ENCODE results near the gene SAA2. TPM values are rescaled to one million over a fixed set of nuclear protein-coding genes. Genes with fewer than 3 reads are reported as not detected.

SAA2 gene
- total and polyA plus RNA-seq, 10 of the 15 experiments (the other 5 are each of a cell fraction or from before 2014, with no cell fraction given) = 0.18 to 4.1 (median 0.28) TPM; not detected in 2

GRCh38 chr11:18288911-18289310 lies 40.4 kb upstream of the SAA2 start:
- ATAC-seq = no peak
- H3K4me1 ChIP-seq (ENCODE audit: control insufficient read depth, insufficient read depth, low read length) = no peaks in the 10 kb centered on the region
- FAIRE-seq = no peak
- H2AFZ ChIP-seq (ENCODE audit: control insufficient read depth, low read depth, low read length) = no peak overlapping the region
- no peak overlapping the region for H3K27ac ChIP-seq (ENCODE audit: control insufficient read depth, insufficient read depth)
- 100% methylated on average over 4 of the region's 4 CpGs for WGBS (ENCODE audit: insufficient coverage, insufficient replicate concordance, low lambda C conversion rate, missing lambda C conversion rate)
- SMC1A ChIA-PET (ENCODE audit: uncharacterized antibody, unreplicated experiment) = interaction anchor here (0.8 to 2.0 kb wide), 3 partner anchors 12 to 45 kb away, joined by 3 to 9 read pairs (median 3); no protein-coding TSS in a partner anchor
- POLR2A ChIA-PET = interaction anchor here (1.0 to 1.1 kb wide), 2 partner anchors 33 to 342 kb away, joined by 3 to 5 read pairs; partner anchors contain the start of gene HPS5
- DNase-seq (ENCODE audit: low read depth, low spot score) = no peak
- no peaks in the 10 kb centered on the region for H4K20me1 ChIP-seq (ENCODE audit: control insufficient read depth, insufficient read depth)
- RAD21 ChIA-PET (ENCODE audit: unreplicated experiment) = no interaction called here
- H3K36me3 ChIP-seq (ENCODE audit: control insufficient read depth in 2 of 2, insufficient read depth in 2 of 2, low read length in 1 of 2) = peaks cover 16 to 45% of the 10 kb centered on the region in 2 experiments
- CTCF ChIA-PET = interaction anchor here (0.9 to 1.0 kb wide), 2 partner anchors 45 to 415 kb away, joined by 3 to 4 read pairs; no protein-coding TSS in a partner anchor
- H3K4me2 ChIP-seq (ENCODE audit: control insufficient read depth, insufficient read depth) = no peak overlapping the region
- TF ChIP-seq POLR2AphosphoS2 (IDR thresholded peaks at IDR 0.05; ENCODE audit: low read depth, low read length) (no peak), DPF2 (IDR thresholded peaks at IDR 0.05) (no peak), CBX5 (IDR thresholded peaks at IDR 0.05; ENCODE audit: low read depth) (no peak), SIN3A (IDR thresholded peaks at IDR 0.05; ENCODE audit: low read depth, low read length) (no peak), BMI1 (IDR thresholded peaks at IDR 0.05; ENCODE audit: borderline replicate concordance) (no peak), CBFB (IDR thresholded peaks at IDR 0.05; ENCODE audit: low read depth) (no peak), MYB (IDR thresholded peaks at IDR 0.05; ENCODE audit: borderline replicate concordance, low read depth, low read length) (no peak), MTA3 (IDR thresholded peaks at IDR 0.05; ENCODE audit: borderline replicate concordance, low read length) (no peak), ZBTB40 (IDR thresholded peaks at IDR 0.05; ENCODE audit: borderline replicate concordance) (no peak), SREBF2 (IDR thresholded peaks at IDR 0.05; ENCODE audit: low read length) (no peak), PAX5 (IDR thresholded peaks at IDR 0.05; ENCODE audit: borderline replicate concordance, low read depth, low read length) (no peak), SREBF1 (IDR thresholded peaks at IDR 0.05; ENCODE audit: low read length) (no peak), RELA (IDR thresholded peaks at IDR 0.05; ENCODE audit: borderline replicate concordance, partially characterized antibody) (no peak), E2F8 (IDR thresholded peaks at IDR 0.05; ENCODE audit: low read depth, partially characterized antibody) (no peak)
- H3K4me3 ChIP-seq = no peak overlapping the region
- no peaks in the 10 kb centered on the region for H3K27me3 ChIP-seq (replicated peaks in 1 of 2; ENCODE audit: control insufficient read depth in 2 of 2, insufficient read depth in 2 of 2, low read length in 1 of 2)
- no peaks in the 10 kb centered on the region for H3K79me2 ChIP-seq (ENCODE audit: control insufficient read depth, insufficient read depth, low read length)
- intact Hi-C loops (cut with micrococcal nuclease; ENCODE audit: unreplicated experiment) = no loop called here
- no peak overlapping the region for H3K9ac ChIP-seq (ENCODE audit: control insufficient read depth, insufficient read depth, low read length)
- BruUV-seq (replicated peaks) = no TSS peak
- in situ Hi-C loops (cut with MboI) = no loop called here
- no peaks in the 10 kb centered on the region for H3K9me3 ChIP-seq (replicated peaks; ENCODE audit: control insufficient read depth, insufficient read depth, low read length)
